IMR-90 (cell line): ENCODE measurements around the gene FBXL13. TPM values are rescaled to one million over a fixed set of nuclear protein-coding genes. Genes with fewer than 3 reads are reported as not detected.
"Not testable (repeated sequence)": the region's sequence is repeated elsewhere in the genome, so short reads cannot be mapped to it uniquely, and the experiment has no call there.

ENCODE experiments used
- ATAC-seq: fragments of 200-7000 bp; cut with Tn5 transposase; 2 replicates; pipeline ENCODE4 v1.9.1; 2020; ENCODE audit warnings: low read depth, mild to moderate bottlenecking, moderate library complexity
- BruUV-seq: library from RNA; stranded (reverse); fragments of 400-500 nt; replicated peaks from 2 replicates; lab custom pipeline; 2021; lab: Mats Ljungman, UMichigan
- CTCF ChIA-PET: fragments of 300-600 bp; formaldehyde crosslinking; extraction: SDS; loops from one replicate; lab custom pipeline; 2021; ENCODE audit warnings: antibody characterized with exemption; lab: Yijun Ruan, JAX
- POLR2A ChIA-PET: fragments of 300-600 bp; sonication (Branson Sonifier 250); formaldehyde crosslinking; loops from one replicate; lab custom pipeline; 2022; ENCODE audit warnings: antibody characterized with exemption; ENCODE audit not compliant: unreplicated experiment; lab: Charles Lee
- DNase-seq: peaks from one replicate; pipeline ENCODE4 v3.0.0; 2013
- H2AFZ ChIP-seq: replicated peaks from 2 replicates; pipeline ENCODE3; 2013; ENCODE audit warnings: low read length, mild to moderate bottlenecking; ENCODE audit not compliant: poor library complexity
- H2AK5ac ChIP-seq: 2 replicates; pipeline ENCODE4 v1.6.1; 2013; ENCODE audit warnings: low read depth, low read length, inconsistent platforms
- H2AK9ac ChIP-seq: replicated peaks from 2 replicates; pipeline ENCODE3; 2013; ENCODE audit warnings: mild to moderate bottlenecking, low read depth, low read length, moderate library complexity; ENCODE audit not compliant: poor library complexity
- H2BK120ac ChIP-seq: 2 replicates; pipeline ENCODE4 v1.6.1; 2013; ENCODE audit warnings: low read depth, low read length, inconsistent platforms
- H2BK15ac ChIP-seq: 3 replicates; pipeline ENCODE4 v1.6.1; 2013; ENCODE audit warnings: low read depth, low read length, inconsistent platforms
- H2BK20ac ChIP-seq: 2 replicates; pipeline ENCODE4 v1.6.1; 2013; ENCODE audit warnings: low read depth, mild to moderate bottlenecking, inconsistent platforms, low read length, moderate library complexity
- H2BK5ac ChIP-seq: 2 replicates; pipeline ENCODE4 v1.6.1; 2013; ENCODE audit warnings: mild to moderate bottlenecking, low read depth, low read length, inconsistent platforms; ENCODE audit not compliant: poor library complexity, severe bottlenecking
- H3K14ac ChIP-seq: replicated peaks from 2 replicates; pipeline ENCODE4 v1.6.1; 2013; ENCODE audit warnings: low read depth, low read length, inconsistent platforms
- H3K18ac ChIP-seq: 2 replicates; pipeline ENCODE4 v1.6.1; 2013; ENCODE audit warnings: low read depth, low read length, control low read depth
- H3K23ac ChIP-seq: 2 replicates; pipeline ENCODE4 v1.6.1; 2013; ENCODE audit warnings: low read depth, low read length, inconsistent platforms
- H3K27ac ChIP-seq: 2 replicates; pipeline ENCODE4 v1.5.1; 2013; ENCODE audit warnings: mild to moderate bottlenecking, control low read depth, low read length; ENCODE audit not compliant: insufficient read depth
- H3K27me3 ChIP-seq: 2 replicates; pipeline ENCODE4 v1.6.1; 2013; ENCODE audit warnings: low read length; ENCODE audit not compliant: control insufficient read depth, insufficient read depth
- H3K36me3 ChIP-seq: 2 replicates; pipeline ENCODE4 v1.6.1; 2013; ENCODE audit warnings: low read length, mixed read lengths; ENCODE audit not compliant: control insufficient read depth, insufficient read depth
- H3K4ac ChIP-seq: 2 replicates; pipeline ENCODE4 v1.6.1; 2013; ENCODE audit warnings: low read depth, low read length, inconsistent platforms
- H3K4me1 ChIP-seq: 2 replicates; pipeline ENCODE4 v1.6.1; 2013; ENCODE audit warnings: low read length, mixed read lengths; ENCODE audit not compliant: control insufficient read depth, insufficient read depth
- H3K4me2 ChIP-seq: 2 replicates; pipeline ENCODE4 v1.6.1; 2013; ENCODE audit warnings: low read depth, mild to moderate bottlenecking, control low read depth, low read length, moderate library complexity
- H3K4me3 ChIP-seq: 2 replicates; pipeline ENCODE4 v1.5.1; 2013; ENCODE audit warnings: low read depth, mild to moderate bottlenecking, control low read depth, low read length, moderate library complexity; ENCODE audit not compliant: insufficient read depth
- H3K56ac ChIP-seq: 2 replicates; pipeline ENCODE4 v1.6.1; 2013; ENCODE audit warnings: low read length, inconsistent platforms; ENCODE audit not compliant: insufficient read depth; ENCODE audit errors: extremely low read depth
- H3K79me1 ChIP-seq, 2 experiments: 2 replicates each; pipeline ENCODE4 v1.6.1; 2013; ENCODE audit warnings: low read length in 2 of 2, inconsistent platforms in 1 of 2, low read depth in 1 of 2
- H3K9ac ChIP-seq: 2 replicates; pipeline ENCODE4 v1.6.1; 2013; ENCODE audit warnings: low read depth, low read length, control low read depth
- H3K9me1 ChIP-seq: 2 replicates; pipeline ENCODE4 v1.6.1; 2013; ENCODE audit warnings: low read length, inconsistent platforms; ENCODE audit not compliant: insufficient read depth
- H3K9me3 ChIP-seq: 2 replicates; pipeline ENCODE4 v1.6.1; 2013; ENCODE audit warnings: low read length; ENCODE audit not compliant: control insufficient read depth, insufficient read depth
- H4K20me1 ChIP-seq: 2 replicates; pipeline ENCODE4 v1.6.1; 2013; ENCODE audit warnings: low read length, inconsistent platforms; ENCODE audit not compliant: insufficient read depth
- H4K5ac ChIP-seq: 2 replicates; pipeline ENCODE4 v1.6.1; 2013; ENCODE audit warnings: mild to moderate bottlenecking, low read depth, low read length, control low read depth
- H4K8ac ChIP-seq, 2 experiments: 2 replicates each; pipeline ENCODE4 v1.6.1; 2013; ENCODE audit warnings: low read depth in 2 of 2, low read length in 2 of 2, control low read depth in 1 of 2, inconsistent platforms in 1 of 2
- H4K91ac ChIP-seq: 2 replicates; pipeline ENCODE4 v1.6.1; 2013; ENCODE audit warnings: low read depth, low read length, inconsistent platforms; ENCODE audit not compliant: insufficient read depth
- WGBS, 2 experiments: methylation state at CpG; one replicate each; pipeline versions ENCODE4 v1.1.5 to v1.1.7; 2013; ENCODE audit warnings: missing lambda C conversion rate in 2 of 2; ENCODE audit not compliant: insufficient read length in 1 of 2; ENCODE audit errors: extremely low coverage in 2 of 2; 5-methylcytosine and 5-hydroxymethylcytosine counted together
- dilution Hi-C: fragments of 300-500 bp; cut with HindIII; formaldehyde crosslinking; loops from one replicate; pipeline ENCODE4 v1.14.3; 2018; ENCODE audit warnings: low sequenced_read_pairs; ENCODE audit not compliant: unreplicated experiment
- in situ Hi-C: fragments of 300-500 bp; cut with MboI; formaldehyde crosslinking; loops from 3 replicates; pipeline ENCODE4 v1.14.3; 2019; ENCODE audit warnings: low sequenced_read_pairs, inconsistent platforms, mixed read lengths
- intact Hi-C: fragments of 100-400 bp; cut with micrococcal nuclease; formaldehyde crosslinking; loops from 2 replicates; pipeline ENCODE4 v1.10.0; 2022
- polyA plus RNA-seq, 3 experiments: library from polyadenylated mRNA; depleted of rRNA; stranded (reverse); fragments of >200 nt; gene quantifications; 2 replicates each; pipeline ENCODE4 v1.2.3, GENCODE V29; 2012; ENCODE audit warnings: low replicate concordance in 1 of 3
- total RNA-seq: library from RNA; depleted of rRNA; stranded (reverse); fragments of >200 nt; gene quantifications from 2 replicates; pipeline ENCODE4 v1.2.3, GENCODE V29; 2012

FBXL13 gene
- total and polyA plus RNA-seq, 2 of the 4 experiments (the other 2 are of a cell fraction), result 0.24 to 0.36 TPM

- H4K8ac ChIP-seq, H3K27ac ChIP-seq, H3K9ac ChIP-seq, dilution Hi-C loops, H2AK9ac ChIP-seq, H4K91ac ChIP-seq, POLR2A ChIA-PET, H3K4me3 ChIP-seq, in situ Hi-C loops, H3K36me3 ChIP-seq, H3K14ac ChIP-seq, H3K9me1 ChIP-seq, H2BK20ac ChIP-seq, H2AFZ ChIP-seq, H2BK15ac ChIP-seq, H3K9me3 ChIP-seq, H2BK120ac ChIP-seq, H4K20me1 ChIP-seq, ATAC-seq, CTCF ChIA-PET, H3K79me1 ChIP-seq, intact Hi-C loops, H3K56ac ChIP-seq, H3K18ac ChIP-seq, H3K27me3 ChIP-seq, BruUV-seq, DNase-seq, H2BK5ac ChIP-seq, H3K4me2 ChIP-seq, H3K23ac ChIP-seq, H3K4me1 ChIP-seq, H2AK5ac ChIP-seq, H4K5ac ChIP-seq, H3K4ac ChIP-seq: not testable (repeated sequence)
- no CpG with 5 or more reads among the region's 3 CpGs for WGBS, 2 experiments
Observed at GRCh38 chr7:103020876-103021275, 53.7 kb downstream of the FBXL13 start.

DNA sequence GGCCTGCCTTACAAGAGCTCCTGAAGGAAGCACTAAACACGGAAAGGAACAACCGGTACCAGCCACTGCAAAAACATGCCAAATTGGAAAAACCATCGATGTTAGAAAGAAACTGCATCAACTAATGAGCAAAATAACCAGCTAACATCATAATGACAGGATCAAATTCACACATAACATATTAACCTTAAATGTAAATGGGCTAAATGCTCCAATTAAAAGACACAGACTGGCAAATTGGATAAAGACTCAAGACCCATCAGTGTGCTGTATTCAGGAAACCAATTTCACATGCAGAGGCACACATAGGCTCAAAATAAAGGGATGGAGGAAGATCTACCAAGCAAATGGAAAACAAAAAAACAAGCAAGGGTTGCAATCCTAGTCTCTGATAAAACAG, 56.3 kb downstream of the FBXL13 start:
- H2BK15ac ChIP-seq, H3K4me3 ChIP-seq, in situ Hi-C loops, H3K4ac ChIP-seq, H3K79me1 ChIP-seq, H2AK9ac ChIP-seq, H3K4me1 ChIP-seq, H3K18ac ChIP-seq, CTCF ChIA-PET, H4K20me1 ChIP-seq, DNase-seq, H3K23ac ChIP-seq, H2BK120ac ChIP-seq, H2AFZ ChIP-seq, H3K36me3 ChIP-seq, H3K56ac ChIP-seq, POLR2A ChIA-PET, dilution Hi-C loops, H3K9ac ChIP-seq, H3K14ac ChIP-seq, H3K9me1 ChIP-seq, H2BK5ac ChIP-seq, BruUV-seq, intact Hi-C loops, H4K5ac ChIP-seq, H4K8ac ChIP-seq, H3K4me2 ChIP-seq, H2BK20ac ChIP-seq, H2AK5ac ChIP-seq, H3K27ac ChIP-seq, H3K9me3 ChIP-seq, H4K91ac ChIP-seq, H3K27me3 ChIP-seq, ATAC-seq: not testable (repeated sequence)
- WGBS, 2 experiments, result no CpG with 5 or more reads among the region's 3 CpGs
